A172 (cell line): ENCODE data around the gene TTC9B. TPM values are rescaled to one million over a fixed set of nuclear protein-coding genes. Genes with fewer than 3 reads are reported as not detected.

Source experiments
- DNase-seq: peaks from one replicate; pipeline ENCODE4 v3.0.0-alpha.2; 2015; ENCODE audit warnings: low spot score
- total RNA-seq: library from RNA; depleted of rRNA; stranded (reverse); fragments of >200 nt; shearing (Covaris generic); gene quantifications from 2 replicates; pipeline ENCODE4 v1.2.3, GENCODE V29; 2014

The TTC9B gene
- total RNA-seq, 1 experiment from 2014 or later = not detected

DNA sequence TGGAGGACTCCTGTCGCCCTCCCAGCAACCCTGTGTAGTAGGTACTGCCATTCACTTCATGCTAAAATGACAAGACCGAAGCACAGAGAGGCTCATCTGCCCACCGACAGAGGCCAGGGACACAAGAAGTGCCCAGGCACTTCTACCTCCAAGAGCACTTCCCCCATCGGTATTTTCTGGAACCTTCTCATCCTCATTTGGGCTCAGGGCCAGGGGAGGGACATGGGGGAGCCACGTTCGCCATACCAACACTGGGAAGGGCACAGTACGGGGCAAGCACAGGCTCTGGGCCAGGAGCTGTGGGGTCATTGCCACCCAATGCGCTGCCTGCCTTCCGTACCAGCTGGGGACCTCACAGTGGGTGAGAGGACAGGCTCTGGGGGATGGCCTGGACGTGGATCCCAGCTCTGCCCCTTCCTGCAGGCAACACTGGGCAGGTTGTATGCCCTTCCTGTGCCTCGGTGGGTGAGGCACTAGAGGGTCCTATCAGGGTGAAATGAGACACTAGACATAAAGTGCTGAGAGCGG is 29.6 kb upstream of the TTC9B start:
- no peak for DNase-seq

GRCh38 chr19:40247178-40247577 is 29.0 kb upstream of the TTC9B start:
- no peak for DNase-seq

DNA sequence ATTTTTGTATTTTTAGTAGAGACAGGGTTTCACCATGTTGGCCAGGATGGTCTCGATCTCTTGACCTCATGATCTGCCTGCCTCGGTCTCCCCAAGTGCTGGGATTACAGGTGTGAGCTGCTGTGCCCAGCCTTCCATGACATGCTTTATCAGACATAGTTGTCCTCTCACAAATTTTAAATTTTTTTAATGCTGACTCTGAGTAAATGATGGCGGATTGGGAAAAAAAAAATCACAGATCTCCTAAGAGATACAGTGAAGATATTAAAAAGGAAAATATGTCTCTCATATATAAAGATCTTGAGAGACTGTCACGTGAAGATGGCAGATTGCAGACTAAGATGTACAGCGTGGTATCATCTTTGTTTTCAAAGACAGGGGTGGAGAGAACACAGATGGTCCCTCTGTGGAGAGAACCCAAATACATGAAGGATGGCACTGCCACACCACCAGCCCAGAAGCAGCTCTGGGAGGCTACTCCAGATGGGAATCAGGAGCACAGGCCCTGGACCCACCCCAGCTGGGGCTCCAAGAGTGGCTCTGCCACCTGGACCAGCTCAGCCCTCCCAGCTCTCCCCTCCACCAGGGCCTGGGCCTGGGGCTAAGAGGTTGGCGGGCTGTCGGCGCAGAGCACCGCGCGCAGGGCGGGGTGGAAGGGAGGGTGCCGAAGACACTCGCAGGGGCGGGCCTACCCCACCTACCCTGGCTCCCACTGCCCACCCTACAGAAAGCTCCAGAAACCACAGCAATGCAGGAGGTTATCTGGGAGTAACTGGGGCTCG is 28.3 kb upstream of the TTC9B start:
- DNase-seq = no peak

DNA sequence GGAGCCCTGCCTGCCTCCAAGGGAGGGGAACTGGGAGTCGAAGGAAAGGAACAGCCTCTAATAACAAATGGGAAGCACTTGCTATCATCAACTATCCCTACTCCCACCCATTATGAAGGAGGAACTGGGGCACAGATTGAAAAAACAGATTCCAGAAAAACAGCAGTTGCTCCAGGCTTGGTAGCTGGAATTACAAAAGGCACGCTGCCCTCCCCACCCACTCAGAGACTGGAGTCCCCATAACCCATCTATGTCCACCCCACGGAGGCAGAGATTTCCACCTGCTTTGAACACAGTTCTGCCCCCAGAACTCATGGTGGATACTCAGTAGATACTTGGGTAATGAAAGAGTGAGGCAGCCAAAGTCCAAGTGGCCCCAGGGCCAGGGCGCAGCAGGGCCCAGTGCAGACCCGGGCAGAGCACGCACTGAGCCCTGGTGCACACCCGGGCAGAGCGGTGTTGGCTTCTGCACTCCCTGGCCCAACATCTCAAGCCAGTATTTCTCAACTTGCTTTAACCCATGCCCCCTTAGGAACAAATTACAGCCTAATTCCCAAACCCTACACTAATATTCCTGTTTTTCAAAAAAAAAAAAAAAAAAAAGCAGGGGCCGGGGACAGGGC is 27.4 kb upstream of the TTC9B start:
- no peak for DNase-seq

- DNase-seq = no peak
These were observed 26.6 kb upstream of the TTC9B start for GRCh38 chr19:40244579-40245317.

DNA sequence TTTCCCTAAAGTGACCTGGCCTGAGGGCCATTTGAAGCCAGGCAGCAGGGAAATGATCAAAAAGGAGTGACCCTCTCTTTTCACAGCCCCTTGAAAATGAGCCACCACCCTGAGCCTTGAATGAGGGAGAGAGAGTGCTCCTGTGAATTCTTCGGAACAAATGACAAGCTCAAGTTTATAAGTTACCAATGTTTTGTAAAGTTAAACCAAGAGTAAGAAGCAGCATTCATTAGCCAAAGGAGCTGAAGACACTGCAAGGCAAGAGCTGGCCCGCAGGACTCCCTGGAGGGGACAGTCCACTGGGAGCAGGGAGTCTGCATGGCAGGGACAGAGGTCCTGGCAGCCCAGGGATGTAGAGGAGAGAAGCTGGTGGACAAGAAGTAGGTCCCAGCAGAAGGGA is 25.0 kb upstream of the TTC9B start:
- DNase-seq = no peak

DNA sequence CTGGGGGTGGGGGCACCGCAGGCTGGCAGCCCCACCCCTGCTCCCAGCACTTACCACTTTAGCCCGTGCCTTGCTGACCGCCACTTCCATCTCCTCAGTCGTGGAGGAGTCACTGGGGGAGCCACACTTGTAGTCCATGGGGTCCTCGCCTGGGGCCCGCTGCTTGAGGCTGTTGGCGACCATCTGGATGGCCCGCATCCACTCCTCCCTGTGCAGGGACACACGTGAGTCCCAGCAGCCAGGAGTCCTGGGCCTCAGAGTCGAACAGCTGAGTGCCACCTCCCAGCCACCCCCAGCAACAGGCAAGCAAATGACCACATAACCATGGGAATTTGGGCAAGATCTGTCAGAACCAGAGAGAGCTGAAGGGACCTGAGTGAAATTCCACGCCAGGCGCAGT is 24.3 kb upstream of the TTC9B start:
- DNase-seq = no peak

GRCh38 chr19:40241809-40242384 is 23.7 kb upstream of the TTC9B start:
- no peak for DNase-seq

DNA sequence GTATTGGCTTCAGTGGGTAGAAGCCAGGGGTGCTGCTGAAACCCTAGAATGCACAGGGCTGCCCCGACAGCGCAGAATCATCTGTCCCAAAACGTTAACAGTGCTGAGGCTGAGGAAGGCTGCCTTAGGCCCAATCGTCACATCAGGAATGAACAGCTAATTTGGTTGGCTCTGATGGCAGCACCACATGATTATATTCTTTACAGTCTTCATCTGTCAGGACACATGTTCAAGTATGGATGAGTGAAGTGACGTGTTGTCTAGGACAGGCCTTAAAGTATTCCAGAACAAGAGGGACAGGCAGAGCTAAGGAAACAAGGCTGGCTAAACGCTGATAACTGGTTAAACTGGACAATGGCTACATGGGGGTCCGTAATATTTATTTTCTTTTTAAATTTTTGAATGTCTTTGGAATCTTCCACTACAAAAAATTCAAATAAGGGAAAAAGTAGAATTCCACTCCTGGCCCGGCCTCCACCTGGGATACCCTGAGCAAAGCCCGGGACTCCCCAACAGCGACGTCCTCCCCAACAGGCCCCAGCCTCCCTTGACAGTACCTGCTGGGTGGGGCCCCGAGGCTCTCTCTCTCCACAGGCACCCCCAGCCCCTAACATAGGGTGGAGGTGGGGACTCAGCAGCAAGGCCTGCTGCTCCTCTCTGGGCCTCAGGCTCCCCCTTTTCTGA is 23.1 kb upstream of the TTC9B start:
- no peak for DNase-seq

DNA sequence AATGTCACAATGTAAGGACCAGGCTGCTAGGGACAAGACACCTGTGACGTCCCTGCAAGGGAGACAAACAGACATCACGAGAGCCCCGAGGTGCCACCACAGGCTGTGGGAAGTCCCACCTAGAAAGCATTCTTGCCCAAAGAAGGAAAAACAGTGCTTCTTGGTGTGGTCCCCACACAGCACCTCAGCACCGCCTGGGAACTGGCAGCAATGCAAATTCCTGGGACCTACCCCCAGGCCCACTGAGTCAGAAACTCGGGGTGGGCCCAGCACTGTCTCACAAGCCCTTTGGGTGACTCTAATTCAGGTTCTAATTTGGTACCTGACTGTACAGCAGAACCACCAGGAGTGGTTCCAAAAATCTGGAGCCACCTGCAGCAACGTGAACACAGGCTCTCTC is 22.1 kb upstream of the TTC9B start:
- no peak for DNase-seq

GRCh38 chr19:40239415-40240226 is 21.4 kb upstream of the TTC9B start:
- no peak for DNase-seq

DNA sequence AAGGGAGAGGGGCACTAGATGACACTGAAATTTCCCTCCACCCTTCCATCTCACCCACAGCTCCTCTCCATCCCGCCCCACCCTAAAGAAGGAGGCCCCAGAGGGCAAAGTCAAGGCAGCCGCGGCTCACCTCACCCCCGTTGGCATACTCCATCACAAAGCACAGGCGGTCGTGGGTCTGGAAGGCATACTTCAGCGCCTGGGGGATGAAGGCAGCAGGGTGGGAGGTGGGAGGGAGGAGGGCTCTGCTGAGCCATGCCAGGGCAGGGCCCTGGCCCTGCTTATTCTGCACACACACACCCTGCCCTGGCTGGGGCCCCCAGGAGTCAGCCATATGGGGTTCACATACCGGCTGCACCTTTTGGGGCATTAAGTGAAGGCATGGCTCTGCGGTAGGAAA is 20.6 kb upstream of the TTC9B start:
- DNase-seq = no peak

DNA sequence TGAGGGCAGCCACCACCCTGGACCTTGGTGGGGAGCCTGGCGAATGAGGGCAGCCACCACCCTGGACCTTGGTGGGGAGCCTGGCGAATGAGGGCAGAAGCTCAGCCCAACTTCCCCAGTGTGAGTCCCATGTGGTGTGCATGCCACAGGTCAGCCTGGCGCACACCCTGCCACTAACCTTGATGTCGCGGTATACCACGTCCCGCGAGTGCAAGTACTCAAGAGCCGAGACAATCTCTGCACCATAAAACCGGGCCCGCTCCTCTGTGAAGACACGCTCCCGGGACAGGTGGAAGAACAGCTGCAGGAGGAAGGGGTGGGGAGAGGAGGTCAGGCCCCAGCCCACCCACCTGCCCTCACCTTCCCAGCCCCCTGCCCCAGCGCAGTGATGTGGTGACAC is 19.6 kb upstream of the TTC9B start:
- DNase-seq = no peak

DNA sequence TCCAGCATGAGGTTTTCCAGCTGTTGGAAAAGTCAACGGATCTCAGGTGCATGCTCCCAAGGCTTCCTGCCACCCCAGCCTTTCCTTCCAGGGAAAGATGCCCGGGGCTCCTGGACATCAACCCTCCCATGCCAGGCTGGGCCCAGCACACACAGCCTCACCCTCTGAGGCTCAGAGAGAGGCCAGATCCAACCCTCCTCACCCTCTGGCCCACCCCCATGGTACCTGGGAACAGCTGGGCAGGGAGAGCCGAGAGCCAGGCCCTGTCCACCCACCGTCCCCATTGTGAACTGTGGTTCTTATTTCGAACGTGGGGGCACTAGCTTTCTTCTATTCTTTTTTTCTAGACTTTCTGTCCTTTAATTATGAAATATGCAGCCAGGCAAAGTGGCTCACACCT is 18.2 kb upstream of the TTC9B start:
- no peak for DNase-seq

DNA sequence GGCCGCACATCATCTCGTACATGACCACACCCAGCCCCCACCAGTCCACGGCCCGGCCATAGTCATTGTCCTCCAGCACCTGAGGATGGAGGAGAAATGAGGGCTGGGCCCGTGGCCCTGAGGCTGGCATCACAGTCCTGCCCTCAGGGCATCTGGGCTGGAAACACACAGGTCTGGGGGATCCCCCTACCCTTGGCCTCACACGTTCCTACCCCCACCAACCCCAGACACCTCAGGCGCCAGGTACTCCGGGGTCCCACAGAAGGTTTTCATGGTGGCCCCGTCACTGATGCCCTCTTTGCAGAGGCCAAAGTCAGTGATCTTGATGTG is 17.8 kb upstream of the TTC9B start:
- no peak for DNase-seq

GRCh38 chr19:40235238-40236025 is 17.2 kb upstream of the TTC9B start:
- no peak for DNase-seq

GRCh38 chr19:40234429-40235237 is 16.4 kb upstream of the TTC9B start:
- DNase-seq = no peak

DNA sequence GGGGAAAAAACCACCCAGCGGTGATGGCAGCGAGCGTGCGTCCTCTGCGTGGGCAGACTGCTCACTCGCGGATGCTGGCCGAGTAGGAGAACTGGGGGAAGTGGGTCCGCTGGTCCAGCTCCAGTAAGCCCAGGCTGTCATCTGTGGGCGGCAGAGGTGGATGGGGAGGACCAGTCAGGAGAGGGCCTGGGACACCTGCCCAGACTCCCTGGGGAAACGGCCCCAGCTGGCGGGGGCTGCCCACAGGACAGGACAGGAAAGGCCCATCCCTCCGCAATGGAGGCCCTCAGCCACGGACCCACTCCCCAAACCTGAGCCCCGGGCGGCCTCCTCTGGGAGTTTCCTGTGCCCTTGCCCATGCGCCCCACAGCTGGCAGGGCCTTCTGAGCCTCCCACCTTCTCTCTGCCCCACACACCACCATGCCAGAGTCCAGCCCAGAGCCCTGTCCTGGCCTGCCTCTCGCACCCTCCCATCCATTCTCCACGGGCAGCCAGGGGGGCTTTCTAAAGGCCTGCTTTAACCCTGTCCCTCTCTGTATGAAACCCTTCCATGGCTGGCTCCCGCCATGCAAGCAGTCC is 15.7 kb upstream of the TTC9B start:
- DNase-seq = no peak
